HCT116 (cell line): ENCODE results near the gene MTHFSD. TPM values are rescaled to one million over a fixed set of nuclear protein-coding genes. Genes with fewer than 3 reads are reported as not detected.

Experiments
- ATAC-seq: fragments of 200-7000 bp; cut with Tn5 transposase; 2 replicates; pipeline ENCODE4 v1.9.1; 2020; ENCODE audit warnings: mild to moderate bottlenecking, moderate library complexity
- BruUV-seq: library from RNA; stranded (reverse); fragments of 400-500 nt; replicated peaks from 2 replicates; lab custom pipeline; 2021; lab: Mats Ljungman, UMichigan
- CTCF ChIA-PET: fragments of 300-600 bp; sonication (Branson Sonifier 250); formaldehyde crosslinking; loops from one replicate; lab custom pipeline; 2021; ENCODE audit warnings: antibody characterized with exemption; lab: Charles Lee
- POLR2A ChIA-PET: fragments of 300-600, 350-600 bp; sonication (Branson Sonifier 250); formaldehyde crosslinking; loops from one replicate; lab custom pipeline; 2021; ENCODE audit warnings: antibody characterized with exemption; lab: Charles Lee
- RAD21 ChIA-PET, 2 experiments: fragments of 300-600 bp; sonication (Branson Sonifier 250); formaldehyde crosslinking; loops; one replicate each; lab custom pipeline; 2023; ENCODE audit warnings: low total read pairs in 2 of 2; ENCODE audit not compliant: uncharacterized antibody in 2 of 2, unreplicated experiment in 2 of 2, low non-redundant PET in 1 of 2; lab: Charles Lee
- DNase-seq: peaks from one replicate; pipeline ENCODE4 v3.0.0-alpha.2; 2010; ENCODE audit warnings: low read depth, low spot score
- H2AFZ ChIP-seq: fragments of 200-600 bp; shearing (Covaris generic), sonication (generic); 2 replicates; pipeline ENCODE4 v1.6.1; 2017; ENCODE audit warnings: low read depth, mixed run types, mixed read lengths, antibody characterized with exemption, low read length; ENCODE audit not compliant: poor library complexity, severe bottlenecking
- H3K27ac ChIP-seq: 2 replicates; pipeline ENCODE4 v1.5.1; 2012; ENCODE audit warnings: low read depth, low read length
- H3K27me3 ChIP-seq: fragments of 200-600 bp; sonication (generic); 2 replicates; pipeline ENCODE4 v1.6.1; 2016; ENCODE audit warnings: mixed run types, low read length, mixed read lengths; ENCODE audit not compliant: insufficient read depth
- H3K36me3 ChIP-seq, 2 experiments: fragments of 200-500 bp in 1 of 2; fragments of 200-600 bp in 1 of 2; sonication (Bioruptor generic) in 1 of 2; sonication (generic) in 1 of 2; 2 replicates each; pipeline versions ENCODE4 v1.5.1 to v1.6.1; 2014 to 2016; ENCODE audit warnings: low read length in 2 of 2, inconsistent platforms in 1 of 2, mixed read lengths in 1 of 2, mixed run types in 1 of 2; ENCODE audit not compliant: insufficient read depth in 2 of 2, control insufficient read depth in 1 of 2
- H3K4me1 ChIP-seq, 2 experiments: fragments of 200-600 bp in 1 of 2; sonication (generic) in 1 of 2; 2 replicates each; pipeline versions ENCODE4 v1.5.1 to v1.6.1; 2012 to 2017; ENCODE audit warnings: low read length in 2 of 2, inconsistent platforms in 1 of 2, mild to moderate bottlenecking in 1 of 2, mixed read lengths in 1 of 2, mixed run types in 1 of 2, moderate library complexity in 1 of 2; ENCODE audit not compliant: insufficient read depth in 2 of 2, control insufficient read depth in 1 of 2
- H3K4me2 ChIP-seq: fragments of 200-600 bp; sonication (generic); 2 replicates; pipeline ENCODE4 v1.6.1; 2017; ENCODE audit warnings: mixed run types, low read length, mixed read lengths
- H3K4me3 ChIP-seq, 2 experiments: fragments of 200-600 bp in 1 of 2; sonication (generic) in 1 of 2; replicated peaks in 1 of 2; 2 replicates each; pipeline ENCODE4 v1.5.1; 2011 to 2016; ENCODE audit warnings: low read length in 2 of 2, control low read depth in 1 of 2, low read depth in 1 of 2, mild to moderate bottlenecking in 1 of 2, mixed read lengths in 1 of 2, mixed run types in 1 of 2
- H3K79me2 ChIP-seq: fragments of 200-600 bp; sonication (generic); 2 replicates; pipeline ENCODE4 v1.6.1; 2017; ENCODE audit warnings: mild to moderate bottlenecking, mixed run types, low read length, moderate library complexity, mixed read lengths; ENCODE audit not compliant: insufficient read depth
- H3K9ac ChIP-seq: fragments of 200-600 bp; sonication (generic); 2 replicates; pipeline ENCODE4 v1.6.1; 2016; ENCODE audit warnings: low read length, mixed read lengths
- H3K9me2 ChIP-seq: fragments of 200-600 bp; sonication (generic), shearing (Covaris generic); 2 replicates; pipeline ENCODE4 v1.6.1; 2017; ENCODE audit warnings: mixed run types, mild to moderate bottlenecking, moderate library complexity; ENCODE audit not compliant: insufficient read depth
- H3K9me3 ChIP-seq, 2 experiments: fragments of 200-500 bp in 1 of 2; fragments of 200-600 bp in 1 of 2; sonication (Bioruptor generic) in 1 of 2; sonication (generic) in 1 of 2; 2 replicates each; pipeline ENCODE4 v1.6.1; 2014 to 2017; ENCODE audit warnings: low read length in 2 of 2, mixed read lengths in 2 of 2, inconsistent platforms in 1 of 2, low read depth in 1 of 2, mild to moderate bottlenecking in 1 of 2, mixed run types in 1 of 2, moderate library complexity in 1 of 2; ENCODE audit not compliant: control insufficient read depth in 1 of 2, insufficient read depth in 1 of 2
- H4K20me1 ChIP-seq: fragments of 200-600 bp; sonication (generic), shearing (Covaris generic); 2 replicates; pipeline ENCODE4 v1.6.1; 2017; ENCODE audit warnings: mixed run types, mild to moderate bottlenecking, moderate library complexity; ENCODE audit not compliant: insufficient read depth
- FOSL1 ChIP-seq: IDR thresholded peaks from 2 replicates; pipeline ENCODE4 v1.6.1; 2012; ENCODE audit warnings: low read depth
- JUND ChIP-seq: IDR thresholded peaks from 2 replicates; pipeline ENCODE4 v1.6.1; 2012
- MAX ChIP-seq: IDR thresholded peaks from 2 replicates; pipeline ENCODE4 v1.6.1; 2012
- REST ChIP-seq: IDR thresholded peaks from 2 replicates; pipeline ENCODE4 v1.6.1; 2012; ENCODE audit warnings: low read depth
- SRF ChIP-seq: IDR thresholded peaks from 2 replicates; pipeline ENCODE4 v1.6.1; 2012; ENCODE audit warnings: low read depth
- TCF7L2 ChIP-seq: IDR thresholded peaks from 2 replicates; pipeline ENCODE4 v1.7.0; 2011; ENCODE audit warnings: borderline replicate concordance, inconsistent platforms; ENCODE audit not compliant: insufficient read depth, insufficient read length; ENCODE audit errors: extremely low read depth
- ZFX ChIP-seq: fragments of 450-650 bp; IDR thresholded peaks from 2 replicates; pipeline ENCODE4 v1.6.1; 2017
- intact Hi-C: fragments of 100-400 bp; cut with micrococcal nuclease; formaldehyde crosslinking; loops from 2 replicates; pipeline ENCODE4 v1.10.0; 2022
- total RNA-seq: library from RNA; stranded (reverse); gene quantifications from one replicate; pipeline ENCODE4 v1.2.1, GENCODE V29; 2021; ENCODE audit not compliant: unreplicated experiment

MTHFSD gene
- total RNA-seq, 1 experiment from 2014 or later = 33.1 TPM

GRCh38 chr16:86550281-86550680 lies 4.8 kb downstream of the MTHFSD start:
- H3K9me3 ChIP-seq = no peaks in the 10 kb centered on the region
- H3K27ac ChIP-seq = no peak overlapping the region
- ChIA-PET RAD21 (no interaction called here), POLR2A (no interaction called here), CTCF (no interaction called here)
- no peak overlapping the region for H2AFZ ChIP-seq
- H3K9ac ChIP-seq = no peak overlapping the region
- ATAC-seq = no peak
- DNase-seq = no peak
- no peaks in the 10 kb centered on the region for H3K9me2 ChIP-seq
- intact Hi-C loops = no loop called here
- H3K36me3 ChIP-seq = peaks cover 24 to 50% of the 10 kb centered on the region in 2 experiments; a peak in 3 of 4 replicates
- H3K4me3 ChIP-seq = no peak overlapping the region
- H3K79me2 ChIP-seq = peaks cover 19% of the 10 kb centered on the region
- H3K4me2 ChIP-seq = no peak overlapping the region
- TF ChIP-seq ZFX (no peak), FOSL1 (no peak), MAX (no peak), SRF (no peak), REST (no peak), TCF7L2 (no peak)
- H3K27me3 ChIP-seq = no peaks in the 10 kb centered on the region
- peaks cover 0 to 7% of the 10 kb centered on the region in 2 experiments; a peak in 2 of 4 replicates for H3K4me1 ChIP-seq
- H4K20me1 ChIP-seq = no peaks in the 10 kb centered on the region; the same call in 1 of the 2 replicates
- BruUV-seq = no TSS peak

DNA sequence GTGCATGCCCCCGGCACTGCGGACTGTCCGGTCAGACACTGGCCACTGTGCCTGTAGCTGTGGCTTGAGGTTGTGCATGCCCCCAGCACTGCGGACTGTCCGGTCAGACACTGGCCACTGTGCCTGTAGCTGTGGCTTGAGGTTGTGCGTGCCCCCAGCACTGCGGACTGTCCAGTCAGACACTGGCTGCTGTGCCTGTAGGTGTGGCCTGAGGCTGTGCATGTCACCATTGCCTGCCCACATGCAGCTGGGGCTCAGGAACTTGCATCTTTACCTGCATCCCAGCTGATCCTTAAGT lies 5.2 kb downstream of the MTHFSD start:
- CTCF ChIA-PET = no interaction called here
- TF ChIP-seq REST (no peak), JUND (no peak), MAX (no peak)

More for the DNA sequence above, 5.2 kb downstream of the MTHFSD start:
- POLR2A ChIA-PET = no interaction called here
- Histone ChIP-seq H3K4me2 (no peak overlapping the region), H2AFZ (no peak overlapping the region), H4K20me1 (no peaks in the 10 kb centered on the region; the same call in 1 of the 2 replicates), H3K27me3 (no peaks in the 10 kb centered on the region), H3K4me1 (peaks cover 0 to 7% of the 10 kb centered on the region in 2 experiments; a peak in 2 of 4 replicates), H3K79me2 (peaks cover 17% of the 10 kb centered on the region), H3K9ac (no peak overlapping the region), H3K9me3 (no peaks in the 10 kb centered on the region), H3K9me2 (no peaks in the 10 kb centered on the region), H3K4me3 (no peak overlapping the region), H3K36me3 (peaks cover 24 to 50% of the 10 kb centered on the region in 2 experiments; a peak in 3 of 4 replicates), H3K27ac (no peak overlapping the region)
- no peak for DNase-seq
- intact Hi-C loops = no loop called here
- RAD21 ChIA-PET = no interaction called here
- no TSS peak for BruUV-seq
- no peak for ATAC-seq
